HepG2 (cell line): ENCODE data around the gene PPP1R8.
"Not testable (repeated sequence)": the region's sequence is repeated elsewhere in the genome, so short reads cannot be mapped to it uniquely, and the experiment has no call there.

Experiments used
- ATRX ChIP-seq: sonication (generic); formaldehyde crosslinking; IDR thresholded peaks from 2 replicates; pipeline ENCODE4 v1.4.0; 2020; ENCODE audit warnings: missing genetic modification reagents, borderline replicate concordance
- GABPA ChIP-seq, 2 experiments: IDR thresholded peaks; 2 replicates each; pipeline ENCODE4 v1.6.1; 2011 to 2016; ENCODE audit warnings: low read depth in 2 of 2, low read length in 1 of 2, missing biosample characterization in 1 of 2, missing genetic modification characterization in 1 of 2
- RNF2 ChIP-seq: fragments of 450-650 bp; conservative IDR thresholded peaks from 2 replicates; pipeline ENCODE4 v1.6.1; 2016; ENCODE audit warnings: low read depth

- not testable (repeated sequence) for TF ChIP-seq RNF2; GABPA (IDR thresholded peaks at IDR 0.05; ENCODE audit: low read depth, low read length); GABPA (CRISPR knock-in tag; IDR thresholded peaks at IDR 0.05; ENCODE audit: low read depth); ATRX (CRISPR knock-in tag)
Observed at GRCh38 chr1:27790270-27790669, 40.3 kb upstream of the PPP1R8 start.
